Measurements from ENCODE around the gene DBNL.

DBNL gene

GRCh38 chr7:44062903-44063295 lies 18.4 kb downstream of the DBNL start:
- DNase-seq: no peak

- no peak for DNase-seq
These were observed 19.0 kb downstream of the DBNL start for GRCh38 chr7:44063547-44063893.

- no peak for DNase-seq
These were observed 19.6 kb downstream of the DBNL start for GRCh38 chr7:44063894-44064651.

DNA sequence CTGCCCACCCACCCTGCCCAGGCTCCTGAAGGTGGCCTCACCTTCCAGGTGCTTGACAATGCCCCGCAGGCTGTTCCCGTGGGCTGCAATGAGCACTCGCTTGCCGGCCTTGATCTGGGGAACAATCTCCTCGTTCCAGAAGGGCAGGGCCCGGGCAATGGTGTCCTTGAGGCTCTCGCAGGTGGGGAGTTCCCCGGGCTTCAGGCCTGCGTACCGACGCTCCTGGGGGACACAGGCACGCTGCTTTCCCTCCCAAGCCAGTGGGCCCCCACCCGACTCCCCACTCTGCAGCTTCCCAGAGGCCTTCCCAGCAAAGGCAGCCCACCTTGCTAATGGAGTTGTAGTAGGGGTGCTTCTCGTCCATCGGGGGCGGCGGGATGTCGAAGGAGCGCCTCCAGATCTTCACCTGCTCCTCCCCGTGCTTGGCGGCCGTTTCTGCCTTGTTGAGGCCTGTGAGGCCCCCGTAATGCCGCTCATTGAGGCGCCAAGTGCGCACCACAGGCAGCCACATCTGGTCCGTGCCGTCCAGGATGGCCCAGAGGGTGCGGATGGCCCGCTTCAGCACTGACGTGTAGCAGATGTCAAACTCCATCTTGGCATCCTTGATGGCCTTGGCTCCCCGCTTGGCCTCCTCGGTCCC lies 20.4 kb downstream of the DBNL start:
- DNase-seq: no peak

DNA sequence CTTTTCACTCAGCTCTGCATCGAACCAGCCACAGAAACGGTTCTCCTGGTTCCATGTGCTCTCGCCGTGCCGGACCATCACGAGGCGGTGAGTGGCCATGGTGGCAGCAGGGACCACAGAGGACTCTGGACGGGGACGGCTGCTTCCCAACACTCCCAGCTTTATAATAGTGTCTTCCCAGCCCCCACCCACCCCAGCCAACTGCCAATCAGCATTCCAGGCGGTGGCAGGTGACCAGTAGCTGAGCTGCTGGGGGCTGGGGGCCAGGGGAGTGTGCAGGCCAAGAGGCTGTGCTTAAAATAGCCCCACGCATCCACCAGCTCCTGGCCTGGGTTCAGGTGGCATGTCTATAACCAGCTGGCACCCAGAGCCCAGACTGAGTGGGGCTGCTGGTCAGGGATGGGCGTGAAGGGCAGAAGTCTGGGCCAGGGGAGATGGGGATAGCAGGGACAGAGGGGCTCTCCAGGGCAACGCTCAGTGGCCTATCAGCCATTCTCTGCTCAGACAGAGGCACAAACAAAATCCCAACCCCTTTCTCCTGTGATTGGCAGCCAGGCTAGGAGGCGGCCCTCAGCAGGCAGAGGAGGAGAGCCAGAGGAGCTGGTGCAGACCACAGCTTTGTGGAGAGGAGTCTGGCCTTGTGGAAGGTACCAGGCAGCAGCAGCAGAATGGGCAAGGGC lies 21.1 kb downstream of the DBNL start, which contains the start of gene PGAM2:
TSS of gene PGAM2 (minus strand) at position 137 of the 680 bp plus-strand sequence. CDS start at position 99, 38 bp downstream.
- no peak for DNase-seq

DNA sequence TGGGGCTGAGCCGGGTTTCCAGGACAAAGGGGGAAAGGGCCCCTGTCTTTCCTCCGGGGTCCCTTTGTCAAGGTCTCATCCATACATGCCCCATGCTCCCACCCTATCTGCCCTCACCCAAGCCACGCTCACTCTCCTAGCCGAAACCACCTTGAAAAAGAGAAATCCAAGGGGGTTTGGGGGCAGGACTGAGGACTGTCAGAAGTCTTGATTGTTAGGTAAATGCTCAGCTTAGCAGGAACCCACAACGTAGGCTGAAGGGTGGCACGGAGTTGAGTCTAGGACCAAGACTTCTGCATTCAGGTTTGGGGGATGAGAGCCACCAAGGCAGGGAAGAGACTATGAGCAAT lies 21.6 kb downstream of the DBNL start:
- no peak for DNase-seq

GRCh38 chr7:44066494-44067063 lies 22.1 kb downstream of the DBNL start:
- no peak for DNase-seq

DNA sequence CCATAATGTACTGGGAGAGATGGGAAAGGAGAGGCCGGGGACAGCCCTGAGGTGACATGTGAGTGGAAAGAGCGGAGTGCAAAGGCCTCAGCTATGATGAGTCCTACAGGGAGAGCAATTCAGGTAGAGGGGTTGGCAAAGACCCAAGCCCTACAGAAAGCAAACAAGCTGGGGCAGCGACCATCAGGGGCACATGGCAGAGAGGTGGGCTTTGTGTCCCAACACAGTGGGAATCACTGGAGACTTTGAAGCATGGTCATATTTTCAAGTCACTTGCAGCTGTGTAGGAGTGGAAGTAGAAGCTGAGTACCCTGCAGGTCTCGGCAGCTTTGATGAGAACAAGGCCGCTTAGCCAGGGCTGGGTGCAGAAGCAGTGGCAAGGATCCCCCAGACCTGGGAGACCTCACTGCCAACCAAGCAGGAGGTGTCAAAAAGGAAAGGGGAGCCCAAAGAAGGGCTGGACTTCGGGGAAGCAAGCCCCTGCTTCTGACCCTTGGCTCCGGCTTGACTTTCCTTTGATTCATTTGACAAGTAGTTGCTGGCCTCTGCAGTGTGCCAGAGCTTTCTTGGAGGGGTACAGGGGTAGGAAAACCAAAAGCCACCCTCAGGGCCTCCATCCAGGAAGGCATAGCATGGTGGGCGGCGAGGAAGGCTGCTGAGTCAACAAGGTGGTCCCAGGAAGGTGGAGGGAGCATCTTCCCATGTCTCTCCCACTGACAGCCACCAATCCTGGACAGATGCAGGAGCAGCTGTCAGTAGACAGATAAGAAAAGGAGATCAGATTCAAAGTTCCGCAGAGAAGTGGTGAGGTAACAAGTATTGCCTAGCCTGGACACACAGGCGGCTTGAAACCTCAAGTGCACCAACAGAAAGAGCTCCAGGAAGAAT lies 22.8 kb downstream of the DBNL start:
- no peak for DNase-seq

- DNase-seq: no peak
These were observed 23.6 kb downstream of the DBNL start for GRCh38 chr7:44068054-44068453.

GRCh38 chr7:44071726-44072363 lies 27.3 kb downstream of the DBNL start:
- DNase-seq: no peak

GRCh38 chr7:44072364-44073231 lies 28.1 kb downstream of the DBNL start:
- DNase-seq: no peak

DNA sequence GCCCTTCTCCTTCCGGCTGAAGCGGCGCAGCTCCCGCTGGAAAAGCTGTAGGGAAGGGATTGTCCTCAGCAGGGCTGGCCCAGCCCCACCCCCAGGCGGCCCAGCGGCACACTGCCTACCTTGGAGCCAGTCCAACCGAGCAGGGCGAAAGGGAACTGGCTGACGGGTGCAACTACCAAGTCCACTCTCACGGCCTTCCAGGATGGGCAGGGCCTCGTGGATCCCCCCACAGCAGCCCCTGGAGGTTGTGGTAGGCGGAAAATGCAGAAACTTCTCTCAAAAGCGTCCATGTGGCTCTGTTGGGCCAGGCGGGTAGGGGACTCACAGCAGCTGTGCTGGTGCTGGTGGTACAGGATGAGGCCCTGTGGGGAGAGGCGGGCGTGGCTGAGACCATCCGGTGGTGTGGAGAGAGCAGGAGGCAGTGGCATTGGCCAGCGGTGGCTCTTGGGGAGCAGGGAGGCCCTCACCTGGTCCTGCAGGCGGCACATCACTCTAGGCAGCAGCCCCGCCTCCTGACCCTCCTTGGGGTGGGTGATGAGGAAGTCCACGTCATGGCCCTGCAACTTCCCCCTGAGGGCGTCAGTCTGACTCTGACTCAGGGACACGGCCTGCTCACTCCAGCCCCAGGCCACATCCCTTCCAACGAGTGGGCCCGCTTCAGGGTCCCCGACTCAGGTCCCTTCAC lies 29.3 kb downstream of the DBNL start:
- no peak for DNase-seq

DNA sequence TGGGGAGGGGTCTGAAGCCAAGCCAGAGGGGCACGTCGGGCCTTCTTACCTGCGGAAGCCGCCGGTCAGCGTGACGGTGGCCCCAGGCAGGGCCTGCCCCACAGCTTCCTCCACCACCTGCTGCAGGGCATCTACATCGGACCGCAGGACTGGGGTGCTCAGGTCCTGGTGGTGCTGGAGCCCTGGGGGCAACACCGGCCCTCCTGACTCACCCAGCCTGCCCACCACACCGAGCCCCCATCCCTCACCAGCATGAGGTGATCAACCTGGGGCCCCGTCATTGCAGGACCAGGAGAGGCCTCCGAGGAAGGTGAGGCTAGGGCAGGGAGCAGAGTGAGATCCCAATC lies 29.8 kb downstream of the DBNL start:
- DNase-seq: no peak

GRCh38 chr7:44075296-44076075 lies 31.0 kb downstream of the DBNL start:
- DNase-seq: no peak

DNA sequence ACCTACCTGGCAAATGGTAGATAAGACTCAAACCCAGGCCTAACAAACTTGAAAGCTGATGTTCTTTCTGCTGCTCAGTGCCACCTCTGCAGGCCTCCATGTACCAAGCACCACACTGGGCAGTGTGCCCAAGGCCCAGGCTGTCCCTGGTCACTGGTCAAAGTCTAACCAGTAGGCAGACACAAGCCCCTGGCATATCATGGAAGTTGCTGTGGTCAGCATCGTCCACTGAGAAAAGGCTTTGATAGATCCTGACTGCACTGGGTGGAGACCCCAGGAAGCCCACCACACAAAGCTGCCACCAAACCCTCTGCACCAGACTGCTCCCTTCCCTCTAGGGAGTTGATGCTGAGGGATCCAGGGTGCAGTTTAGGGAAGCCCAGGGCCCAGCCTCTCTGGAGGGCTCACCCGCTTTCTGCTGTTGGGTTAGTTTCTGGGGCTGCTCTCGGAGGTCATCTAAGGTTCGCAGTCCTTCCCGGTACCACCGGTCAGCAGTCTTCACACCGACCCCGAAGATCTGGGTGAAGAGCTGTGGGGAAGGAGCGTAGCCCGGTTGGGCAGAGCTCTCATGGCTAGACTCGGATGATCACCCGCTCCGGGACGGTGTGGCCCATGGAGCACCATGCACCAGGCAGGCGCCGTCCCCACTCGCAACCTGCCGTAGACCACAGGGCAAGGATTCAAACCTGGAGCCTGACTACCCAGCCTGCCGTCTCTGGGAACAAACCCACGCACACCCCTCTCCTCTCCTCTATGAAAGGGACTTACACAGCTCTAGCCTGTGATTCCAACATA lies 31.8 kb downstream of the DBNL start:
- DNase-seq: no peak

DNA sequence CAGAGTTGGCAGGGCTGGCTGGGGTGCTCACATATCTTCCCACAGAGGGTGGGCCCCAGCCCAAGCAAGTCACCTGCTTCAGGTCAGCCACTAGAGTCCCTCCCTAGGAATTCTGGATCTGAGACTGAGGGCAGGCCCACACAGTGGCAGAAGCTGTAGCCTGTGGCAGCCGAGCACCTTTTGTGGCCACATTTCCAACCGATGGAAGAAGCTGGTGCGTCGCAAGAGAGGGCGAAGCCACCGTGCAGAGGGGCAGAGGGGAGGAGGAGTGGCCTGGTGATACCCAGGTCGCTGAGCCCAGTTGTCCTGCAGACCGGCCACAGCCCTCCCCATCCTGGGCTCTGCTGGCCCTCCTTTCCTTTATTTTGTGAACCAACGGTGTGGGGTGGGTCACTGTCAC lies 32.6 kb downstream of the DBNL start:
- DNase-seq: no peak

- DNase-seq: no peak
These were observed 33.2 kb downstream of the DBNL start for GRCh38 chr7:44077681-44078091.

DNA sequence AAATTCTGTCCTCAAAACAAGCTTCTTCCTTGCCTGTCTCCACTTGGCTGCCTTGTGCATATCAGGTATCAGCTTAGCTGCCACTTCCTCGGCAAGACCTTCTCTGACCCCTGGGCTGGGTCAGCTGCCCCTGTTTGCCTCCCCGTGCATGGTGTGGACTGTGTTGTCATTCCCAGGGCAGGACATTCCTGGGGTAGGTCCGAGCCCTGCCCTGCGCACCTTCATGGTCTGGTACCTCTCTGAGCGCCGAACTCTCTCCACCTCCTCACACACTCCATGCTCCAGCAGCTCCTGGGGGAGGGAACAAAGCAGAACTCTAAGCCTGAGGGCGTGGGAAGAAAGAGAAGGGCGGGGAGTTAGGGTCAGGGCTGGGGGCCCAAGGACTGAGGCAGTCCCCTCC lies 34.0 kb downstream of the DBNL start:
- no peak for DNase-seq

Measured in NCI-H1436 treated with DMSO at 0.1 percent for 48 hours (cell line).